ENCODE results near the gene TNRC18.
"Not testable (repeated sequence)": the region's sequence is repeated elsewhere in the genome, so short reads cannot be mapped to it uniquely, and the experiment has no call there.

Gene TNRC18

GRCh38 chr7:5260530-5261068 is 163.0 kb downstream of the TNRC18 start:
- ATAC-seq (replicated peaks); H3K27ac Mint-ChIP-seq; DNase-seq; H3K4me1 Mint-ChIP-seq (ENCODE audit: low read depth in 2 of 2); H3K9me3 Mint-ChIP-seq; H3K36me3 Mint-ChIP-seq (ENCODE audit: insufficient read depth); H3K4me3 Mint-ChIP-seq: not testable (repeated sequence)
- peaks cover 2 to 12% of the 10 kb centered on the region in 2 donors for H3K27me3 Mint-ChIP-seq

Data from effector memory CD8-positive, alpha-beta T cell (primary cell).